GM19043 (cell line): ENCODE measurements around the gene ZNF536.
"Not testable (repeated sequence)": the region's sequence is repeated elsewhere in the genome, so short reads cannot be mapped to it uniquely, and the experiment has no call there.

ENCODE experiments used
- ATAC-seq: cut with Tn5 transposase; IDR thresholded peaks from one replicate; pipeline ENCODE4 v1.9.1; 2021; ENCODE audit warnings: low read depth; ENCODE audit not compliant: unreplicated experiment

Gene ZNF536

GRCh38 chr19:30443531-30444252 is 71.5 kb downstream of the ZNF536 start:
- ATAC-seq: no peak

- ATAC-seq: no peak
Observed at GRCh38 chr19:30444253-30444671, 72.1 kb downstream of the ZNF536 start.

- ATAC-seq: no peak
Observed at GRCh38 chr19:30444686-30445232, 72.6 kb downstream of the ZNF536 start.

GRCh38 chr19:30445385-30445784 is 73.2 kb downstream of the ZNF536 start:
- no peak for ATAC-seq

GRCh38 chr19:30446120-30446519 is 73.9 kb downstream of the ZNF536 start:
- not testable (repeated sequence) for ATAC-seq

GRCh38 chr19:30446850-30447552 is 74.8 kb downstream of the ZNF536 start:
- ATAC-seq: no peak

GRCh38 chr19:30447553-30447870 is 75.3 kb downstream of the ZNF536 start:
- ATAC-seq: no peak

GRCh38 chr19:30448386-30449077 is 76.3 kb downstream of the ZNF536 start:
- no peak for ATAC-seq

- ATAC-seq: no peak
Observed at GRCh38 chr19:30449078-30449590, 77.0 kb downstream of the ZNF536 start.

- no peak for ATAC-seq
Observed at GRCh38 chr19:30449673-30450072, 77.5 kb downstream of the ZNF536 start.

GRCh38 chr19:30450100-30450499 is 77.9 kb downstream of the ZNF536 start:
- no peak for ATAC-seq

GRCh38 chr19:30450835-30451321 is 78.7 kb downstream of the ZNF536 start:
- ATAC-seq: no peak

- ATAC-seq: no peak
Observed at GRCh38 chr19:30452931-30453330, 80.7 kb downstream of the ZNF536 start.

- no peak for ATAC-seq
Observed at GRCh38 chr19:30453743-30454142, 81.6 kb downstream of the ZNF536 start.

- no peak for ATAC-seq
Observed at GRCh38 chr19:30455881-30456280, 83.7 kb downstream of the ZNF536 start.

GRCh38 chr19:30457484-30457883 is 85.3 kb downstream of the ZNF536 start:
- ATAC-seq: no peak

- ATAC-seq: no peak
Observed at GRCh38 chr19:30459859-30460258, 87.7 kb downstream of the ZNF536 start.

GRCh38 chr19:30464162-30464561 is 92.0 kb downstream of the ZNF536 start:
- ATAC-seq: no peak

- not testable (repeated sequence) for ATAC-seq
Observed at GRCh38 chr19:30466598-30466997, 94.4 kb downstream of the ZNF536 start.

GRCh38 chr19:30467239-30467638 is 95.1 kb downstream of the ZNF536 start:
- ATAC-seq: no peak

GRCh38 chr19:30469774-30470173 is 97.6 kb downstream of the ZNF536 start:
- no peak for ATAC-seq
